Panc1 (cell line): ENCODE data around the gene USP33. TPM values are rescaled to one million over a fixed set of nuclear protein-coding genes. Genes with fewer than 3 reads are reported as not detected.

Experiments
- ATAC-seq: fragments of 200-7000 bp; cut with Tn5 transposase; 2 replicates; pipeline ENCODE4 v1.9.1; 2020; ENCODE audit warnings: mild to moderate bottlenecking, moderate library complexity
- BruUV-seq: library from RNA; stranded (reverse); fragments of 400-500 nt; replicated peaks from 2 replicates; lab custom pipeline; 2021; lab: Mats Ljungman, UMichigan
- CTCF ChIA-PET: fragments of 300-600 bp; sonication (Branson Sonifier 250); formaldehyde crosslinking; loops from one replicate; lab custom pipeline; 2022; ENCODE audit warnings: antibody characterized with exemption; lab: Charles Lee
- POLR2A ChIA-PET: fragments of 300-600 bp; sonication (Branson Sonifier 250); formaldehyde crosslinking; loops from one replicate; lab custom pipeline; 2022; ENCODE audit warnings: antibody characterized with exemption; lab: Charles Lee
- DNase-seq: peaks from one replicate; pipeline ENCODE4 v3.0.0-alpha.2; 2010; ENCODE audit warnings: low read depth, low spot score
- H3K27ac ChIP-seq: 2 replicates; pipeline ENCODE4 v1.5.1; 2011; ENCODE audit warnings: mild to moderate bottlenecking, low read length, inconsistent platforms
- H3K27me3 ChIP-seq: fragments of 200-500 bp; sonication (Bioruptor generic); 2 replicates; pipeline ENCODE4 v1.6.0; 2014; ENCODE audit warnings: low read length, inconsistent platforms; ENCODE audit not compliant: control insufficient read depth, insufficient read depth
- H3K36me3 ChIP-seq: fragments of 200-500 bp; sonication (Bioruptor generic); 2 replicates; pipeline ENCODE4 v1.5.1; 2014; ENCODE audit warnings: inconsistent platforms, mild to moderate bottlenecking, low read length, moderate library complexity; ENCODE audit not compliant: control insufficient read depth, insufficient read depth
- H3K4me1 ChIP-seq: 2 replicates; pipeline ENCODE4 v1.5.1; 2011; ENCODE audit warnings: inconsistent platforms, mild to moderate bottlenecking, low read length, moderate library complexity; ENCODE audit not compliant: control insufficient read depth, insufficient read depth
- H3K4me3 ChIP-seq, 2 experiments: 2 replicates each; pipeline ENCODE4 v1.5.1; 2011 to 2012; ENCODE audit warnings: low read depth in 2 of 2, low read length in 2 of 2, mild to moderate bottlenecking in 2 of 2, inconsistent platforms in 1 of 2, moderate library complexity in 1 of 2
- H3K9me3 ChIP-seq: fragments of 200-500 bp; sonication (Bioruptor generic); 2 replicates; pipeline ENCODE4 v1.5.1; 2014; ENCODE audit warnings: low read depth, mild to moderate bottlenecking, inconsistent platforms, low read length, moderate library complexity; ENCODE audit not compliant: control insufficient read depth, insufficient read depth
- POLR2AphosphoS5 ChIP-seq: IDR thresholded peaks from 2 replicates; pipeline ENCODE4 v1.6.1; 2012; ENCODE audit warnings: mild to moderate bottlenecking, low read depth, low read length, moderate library complexity
- SIN3A ChIP-seq: IDR thresholded peaks from 2 replicates; pipeline ENCODE4 v1.6.1; 2012; ENCODE audit warnings: low read depth, mild to moderate bottlenecking, low read length, moderate library complexity, borderline replicate concordance; ENCODE audit not compliant: insufficient read depth
- TCF7L2 ChIP-seq: IDR thresholded peaks from 2 replicates; pipeline ENCODE4 v1.6.1; 2011; ENCODE audit warnings: mild to moderate bottlenecking, low read depth, low read length, inconsistent platforms
- in situ Hi-C: cut with HindIII; loops from 2 replicates; pipeline ENCODE4 v1.10.0; 2016; ENCODE audit warnings: low sequenced_read_pairs, low pct_unique_long_range_greater_than_20kb
- intact Hi-C: fragments of 100-400 bp; cut with micrococcal nuclease; formaldehyde crosslinking; loops from one replicate; pipeline ENCODE4 v1.10.0; 2022; ENCODE audit not compliant: unreplicated experiment
- total RNA-seq: library from RNA; stranded (reverse); gene quantifications from one replicate; pipeline ENCODE4 v1.2.1, GENCODE V29; 2021; ENCODE audit not compliant: unreplicated experiment
- TF ChIP-seq, protein P1 (sequence below): fragments of 450-650 bp; IDR thresholded peaks from 2 replicates; pipeline ENCODE4 v1.5.1; 2017; ENCODE audit warnings: mild to moderate bottlenecking
- TF ChIP-seq, protein P2 (sequence below), 2 experiments: IDR thresholded peaks; 2 replicates each; pipeline ENCODE4 v1.6.1; 2011 to 2012; ENCODE audit warnings: low read depth in 2 of 2, control low read depth in 1 of 2, low read length in 1 of 2, mild to moderate bottlenecking in 1 of 2, moderate library complexity in 1 of 2; ENCODE audit not compliant: insufficient read depth in 1 of 2

Gene USP33
- total RNA-seq, 1 experiment from 2014 or later: 52.2 TPM

DNA sequence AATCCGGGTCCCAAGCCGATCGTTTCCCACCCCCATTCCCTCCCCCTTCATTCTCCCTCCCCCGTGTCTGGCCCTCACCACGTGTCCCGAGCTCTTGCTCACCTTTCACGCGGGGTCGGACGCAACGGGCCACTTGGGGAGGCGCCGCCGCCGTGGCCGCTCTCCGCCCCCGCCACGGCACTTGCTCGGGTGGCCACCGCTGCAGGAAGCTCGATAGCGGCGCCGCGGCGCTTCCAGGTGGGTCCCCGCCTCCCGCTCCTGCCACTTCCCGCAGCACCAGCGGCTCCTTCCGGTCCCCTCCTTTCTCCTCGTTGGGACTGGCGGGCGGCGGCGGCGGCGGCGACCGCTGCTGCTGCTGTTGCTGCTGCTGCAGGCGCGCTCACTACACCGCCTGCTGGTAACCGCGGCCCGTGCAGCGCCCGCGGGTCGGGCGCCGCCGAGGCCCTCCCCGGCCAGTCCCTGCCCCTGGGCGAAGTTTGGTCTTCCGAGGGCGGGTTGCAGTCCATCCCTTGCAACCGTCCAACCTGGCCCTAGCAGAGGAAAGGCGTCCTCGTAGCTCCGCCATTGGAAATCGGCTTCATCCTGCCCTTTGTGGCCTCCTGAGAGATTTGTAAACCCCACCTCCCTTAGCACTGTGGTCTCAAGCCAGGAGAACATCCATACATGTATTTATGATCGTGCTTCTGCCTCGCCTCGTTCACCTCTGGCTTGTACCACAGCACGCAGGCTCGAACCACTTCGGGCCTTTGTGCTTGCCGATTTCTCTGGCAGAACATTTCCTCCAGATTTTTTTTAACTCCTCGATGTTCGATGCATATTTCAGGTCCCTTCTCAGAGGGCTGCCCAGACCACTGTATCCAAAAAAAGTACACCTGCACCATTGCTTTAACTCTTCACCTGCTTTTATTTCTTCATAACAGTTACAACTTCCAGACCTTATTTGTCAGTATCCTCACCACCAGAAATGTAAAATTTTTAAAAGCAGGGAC is 76.2 kb downstream of the USP33 start:
- CTCF ChIA-PET: interaction anchor here (0.6 to 0.7 kb wide), 4 partner anchors 31 to 321 kb away, joined by 4 to 9 read pairs (median 5); no protein-coding TSS in a partner anchor
- H3K4me1 ChIP-seq: peaks cover 27% of the 10 kb centered on the region
- ATAC-seq (peak; percentile 90), DNase-seq (peak; percentile 54)
- H3K4me3 ChIP-seq: peak overlapping the region; percentile 69 to 98
- H3K36me3 ChIP-seq: no peaks in the 10 kb centered on the region; the same call in 1 of the 2 replicates
- POLR2A ChIA-PET: interaction anchor here (0.5 to 0.6 kb wide), 3 partner anchors 81 to 1537 kb away, joined by 3 to 10 read pairs (median 3); no protein-coding TSS in a partner anchor
- H3K9me3 ChIP-seq: no peaks in the 10 kb centered on the region
- TF ChIP-seq TCF7L2: no peak
- TF ChIP-seq, protein P1, sequence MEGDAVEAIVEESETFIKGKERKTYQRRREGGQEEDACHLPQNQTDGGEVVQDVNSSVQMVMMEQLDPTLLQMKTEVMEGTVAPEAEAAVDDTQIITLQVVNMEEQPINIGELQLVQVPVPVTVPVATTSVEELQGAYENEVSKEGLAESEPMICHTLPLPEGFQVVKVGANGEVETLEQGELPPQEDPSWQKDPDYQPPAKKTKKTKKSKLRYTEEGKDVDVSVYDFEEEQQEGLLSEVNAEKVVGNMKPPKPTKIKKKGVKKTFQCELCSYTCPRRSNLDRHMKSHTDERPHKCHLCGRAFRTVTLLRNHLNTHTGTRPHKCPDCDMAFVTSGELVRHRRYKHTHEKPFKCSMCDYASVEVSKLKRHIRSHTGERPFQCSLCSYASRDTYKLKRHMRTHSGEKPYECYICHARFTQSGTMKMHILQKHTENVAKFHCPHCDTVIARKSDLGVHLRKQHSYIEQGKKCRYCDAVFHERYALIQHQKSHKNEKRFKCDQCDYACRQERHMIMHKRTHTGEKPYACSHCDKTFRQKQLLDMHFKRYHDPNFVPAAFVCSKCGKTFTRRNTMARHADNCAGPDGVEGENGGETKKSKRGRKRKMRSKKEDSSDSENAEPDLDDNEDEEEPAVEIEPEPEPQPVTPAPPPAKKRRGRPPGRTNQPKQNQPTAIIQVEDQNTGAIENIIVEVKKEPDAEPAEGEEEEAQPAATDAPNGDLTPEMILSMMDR: peak; percentile 95
- peak; percentile 73; the same call in 1 of the 2 replicates for TF ChIP-seq SIN3A
- TF ChIP-seq, protein P2, sequence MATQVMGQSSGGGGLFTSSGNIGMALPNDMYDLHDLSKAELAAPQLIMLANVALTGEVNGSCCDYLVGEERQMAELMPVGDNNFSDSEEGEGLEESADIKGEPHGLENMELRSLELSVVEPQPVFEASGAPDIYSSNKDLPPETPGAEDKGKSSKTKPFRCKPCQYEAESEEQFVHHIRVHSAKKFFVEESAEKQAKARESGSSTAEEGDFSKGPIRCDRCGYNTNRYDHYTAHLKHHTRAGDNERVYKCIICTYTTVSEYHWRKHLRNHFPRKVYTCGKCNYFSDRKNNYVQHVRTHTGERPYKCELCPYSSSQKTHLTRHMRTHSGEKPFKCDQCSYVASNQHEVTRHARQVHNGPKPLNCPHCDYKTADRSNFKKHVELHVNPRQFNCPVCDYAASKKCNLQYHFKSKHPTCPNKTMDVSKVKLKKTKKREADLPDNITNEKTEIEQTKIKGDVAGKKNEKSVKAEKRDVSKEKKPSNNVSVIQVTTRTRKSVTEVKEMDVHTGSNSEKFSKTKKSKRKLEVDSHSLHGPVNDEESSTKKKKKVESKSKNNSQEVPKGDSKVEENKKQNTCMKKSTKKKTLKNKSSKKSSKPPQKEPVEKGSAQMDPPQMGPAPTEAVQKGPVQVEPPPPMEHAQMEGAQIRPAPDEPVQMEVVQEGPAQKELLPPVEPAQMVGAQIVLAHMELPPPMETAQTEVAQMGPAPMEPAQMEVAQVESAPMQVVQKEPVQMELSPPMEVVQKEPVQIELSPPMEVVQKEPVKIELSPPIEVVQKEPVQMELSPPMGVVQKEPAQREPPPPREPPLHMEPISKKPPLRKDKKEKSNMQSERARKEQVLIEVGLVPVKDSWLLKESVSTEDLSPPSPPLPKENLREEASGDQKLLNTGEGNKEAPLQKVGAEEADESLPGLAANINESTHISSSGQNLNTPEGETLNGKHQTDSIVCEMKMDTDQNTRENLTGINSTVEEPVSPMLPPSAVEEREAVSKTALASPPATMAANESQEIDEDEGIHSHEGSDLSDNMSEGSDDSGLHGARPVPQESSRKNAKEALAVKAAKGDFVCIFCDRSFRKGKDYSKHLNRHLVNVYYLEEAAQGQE (IDR thresholded peaks at IDR 0.05; ENCODE audit: insufficient read depth in 1 of 2, low read depth in 2 of 2, low read length in 1 of 2): no peak
- peak; percentile 75 for TF ChIP-seq POLR2AphosphoS5
- no peaks in the 10 kb centered on the region for H3K27me3 ChIP-seq
- no TSS peak for BruUV-seq
- peak overlapping the region; percentile 99 for H3K27ac ChIP-seq
- in situ Hi-C loops (no loop called here), intact Hi-C loops (no loop called here)

GRCh38 chr1:77682460-77683159 is 77.0 kb downstream of the USP33 start, which contains the start of gene ZZZ3:
Gene ZZZ3 (minus strand): TSS chr1:77682658. CDS start chr1:77633354, 49,304 bp downstream.
- DNase-seq (peak; percentile 95), ATAC-seq (peak; percentile 87)
- Histone ChIP-seq H3K36me3 (no peaks in the 10 kb centered on the region; the same call in 1 of the 2 replicates), H3K27me3 (no peaks in the 10 kb centered on the region), H3K4me3 (peak within 1 kb of the TSS; percentile 69 to 98), H3K27ac (peak within 1 kb of the TSS; percentile 99), H3K9me3 (no peaks in the 10 kb centered on the region), H3K4me1 (peaks cover 31% of the 10 kb centered on the region)
- no TSS peak for BruUV-seq
- TF ChIP-seq TCF7L2: no peak
- TF ChIP-seq POLR2AphosphoS5: peak; percentile 81
- TF ChIP-seq, protein P2 (IDR thresholded peaks at IDR 0.05; ENCODE audit: insufficient read depth in 1 of 2, low read depth in 2 of 2, low read length in 1 of 2): no peak
- TF ChIP-seq, protein P1: no peak
- peak; percentile 90 for TF ChIP-seq SIN3A
- in situ Hi-C loops (no loop called here), intact Hi-C loops (no loop called here)
- POLR2A ChIA-PET: interaction anchor here (0.5 to 0.7 kb wide), 4 partner anchors 82 to 1536 kb away, joined by 3 to 10 read pairs (median 3); no protein-coding TSS in a partner anchor
- CTCF ChIA-PET: interaction anchor here (0.6 to 0.7 kb wide), 2 partner anchors 41 to 90 kb away, joined by 4 to 5 read pairs; no protein-coding TSS in a partner anchor
